ENCODE results near the gene LDLRAD4. TPM values are rescaled to one million over a fixed set of nuclear protein-coding genes. Genes with fewer than 3 reads are reported as not detected.

The LDLRAD4 gene
- total RNA-seq, 1 experiment from 2014 or later = not detected

- no peaks in the 10 kb centered on the region for H3K9me3 ChIP-seq (ENCODE audit: low read length)
- no TSS peak for BruUV-seq (replicated peaks)
- H2AFZ ChIP-seq (ENCODE audit: low read length) = no peak overlapping the region
- ChIA-PET POLR2A (ENCODE audit: unreplicated experiment) (no interaction called here), CTCF (no interaction called here)
- H3F3A ChIP-seq (ENCODE audit: low read length, unreplicated experiment) = no peaks in the 10 kb centered on the region
- no peaks in the 10 kb centered on the region for H4K20me1 ChIP-seq (ENCODE audit: low read length)
- H3K4me1 ChIP-seq (ENCODE audit: insufficient read depth, low read length) = no peaks in the 10 kb centered on the region
- H3K9me2 ChIP-seq (replicated peaks; ENCODE audit: low read length) = no peaks in the 10 kb centered on the region
- no peak overlapping the region for H3K27ac ChIP-seq (ENCODE audit: low read length)
- no peak overlapping the region for H3K4me3 ChIP-seq (ENCODE audit: low read length)
- ATAC-seq (no peak), DNase-seq (no peak)
- intact Hi-C loops (cut with micrococcal nuclease) = no loop called here
- H3K36me3 ChIP-seq (ENCODE audit: low read depth, low read length) = no peaks in the 10 kb centered on the region
- peaks cover 47% of the 10 kb centered on the region for H3K27me3 ChIP-seq (ENCODE audit: low read length)
- H3K9ac ChIP-seq (ENCODE audit: low read length) = no peak overlapping the region
- no peak overlapping the region for H3K4me2 ChIP-seq (ENCODE audit: low read length)
- TF ChIP-seq CTCF (conservative IDR thresholded peaks at IDR 0.05; ENCODE audit: low read depth, low read length) (no peak), EZH2 (IDR thresholded peaks at IDR 0.05; ENCODE audit: low read length, unreplicated experiment) (no peak), EZH2phosphoT487 (IDR thresholded peaks at IDR 0.05; ENCODE audit: borderline replicate concordance, low read length) (no peak)
- no peaks in the 10 kb centered on the region for H3K79me2 ChIP-seq (ENCODE audit: low read length)
These were observed 355.8 kb downstream of the LDLRAD4 start for GRCh38 chr18:13574355-13574754.

- Histone ChIP-seq H3K4me3 (ENCODE audit: low read length) (no peak overlapping the region), H3K27me3 (ENCODE audit: low read length) (peaks cover 48% of the 10 kb centered on the region), H3K79me2 (ENCODE audit: low read length) (no peaks in the 10 kb centered on the region), H3K9ac (ENCODE audit: low read length) (no peak overlapping the region), H3K27ac (ENCODE audit: low read length) (no peak overlapping the region), H4K20me1 (ENCODE audit: low read length) (no peaks in the 10 kb centered on the region), H3K4me1 (ENCODE audit: insufficient read depth, low read length) (no peaks in the 10 kb centered on the region), H3K9me2 (replicated peaks; ENCODE audit: low read length) (no peaks in the 10 kb centered on the region), H3K36me3 (ENCODE audit: low read depth, low read length) (no peaks in the 10 kb centered on the region), H3K4me2 (ENCODE audit: low read length) (no peak overlapping the region), H2AFZ (ENCODE audit: low read length) (no peak overlapping the region), H3K9me3 (ENCODE audit: low read length) (no peaks in the 10 kb centered on the region), H3F3A (ENCODE audit: low read length, unreplicated experiment) (no peaks in the 10 kb centered on the region)
- POLR2A ChIA-PET (ENCODE audit: unreplicated experiment) = no interaction called here
- intact Hi-C loops (cut with micrococcal nuclease) = no loop called here
- DNase-seq (no peak), ATAC-seq (no peak)
- TF ChIP-seq CTCF (conservative IDR thresholded peaks at IDR 0.05; ENCODE audit: low read depth, low read length) = no peak
- TF ChIP-seq EZH2phosphoT487 (IDR thresholded peaks at IDR 0.05; ENCODE audit: borderline replicate concordance, low read length) = no peak
- TF ChIP-seq EZH2 (IDR thresholded peaks at IDR 0.05; ENCODE audit: low read length, unreplicated experiment) = no peak
- CTCF ChIA-PET = no interaction called here
- no TSS peak for BruUV-seq (replicated peaks)
These were observed 356.2 kb downstream of the LDLRAD4 start for GRCh38 chr18:13574761-13575160.

- no peak overlapping the region for H3K27ac ChIP-seq (ENCODE audit: low read length)
- DNase-seq (no peak), ATAC-seq (no peak)
- no TSS peak for BruUV-seq (replicated peaks)
- H4K20me1 ChIP-seq (ENCODE audit: low read length) = no peaks in the 10 kb centered on the region
- POLR2A ChIA-PET (ENCODE audit: unreplicated experiment) = no interaction called here
- H3K9me2 ChIP-seq (replicated peaks; ENCODE audit: low read length) = no peaks in the 10 kb centered on the region
- no peaks in the 10 kb centered on the region for H3K4me1 ChIP-seq (ENCODE audit: insufficient read depth, low read length)
- no peak for TF ChIP-seq CTCF (conservative IDR thresholded peaks at IDR 0.05; ENCODE audit: low read depth, low read length)
- TF ChIP-seq EZH2phosphoT487 (IDR thresholded peaks at IDR 0.05; ENCODE audit: borderline replicate concordance, low read length) = no peak
- TF ChIP-seq EZH2 (IDR thresholded peaks at IDR 0.05; ENCODE audit: low read length, unreplicated experiment) = no peak
- CTCF ChIA-PET = no interaction called here
- H3F3A ChIP-seq (ENCODE audit: low read length, unreplicated experiment) = no peaks in the 10 kb centered on the region
- peaks cover 51% of the 10 kb centered on the region for H3K27me3 ChIP-seq (ENCODE audit: low read length)
- H3K79me2 ChIP-seq (ENCODE audit: low read length) = no peaks in the 10 kb centered on the region
- no peaks in the 10 kb centered on the region for H3K9me3 ChIP-seq (ENCODE audit: low read length)
- H3K4me3 ChIP-seq (ENCODE audit: low read length) = no peak overlapping the region
- H2AFZ ChIP-seq (ENCODE audit: low read length) = no peak overlapping the region
- intact Hi-C loops (cut with micrococcal nuclease) = no loop called here
- no peak overlapping the region for H3K4me2 ChIP-seq (ENCODE audit: low read length)
- H3K36me3 ChIP-seq (ENCODE audit: low read depth, low read length) = no peaks in the 10 kb centered on the region
- H3K9ac ChIP-seq (ENCODE audit: low read length) = no peak overlapping the region
These were observed 358.0 kb downstream of the LDLRAD4 start for GRCh38 chr18:13576598-13576997.
